GM19238 (cell line): ENCODE results near the gene ST3GAL3.

Experiments
- DNase-seq: peaks from one replicate; pipeline ENCODE4 v3.0.0; 2011; ENCODE audit warnings: low spot score; ENCODE audit not compliant: insufficient read length

ST3GAL3 gene

DNA sequence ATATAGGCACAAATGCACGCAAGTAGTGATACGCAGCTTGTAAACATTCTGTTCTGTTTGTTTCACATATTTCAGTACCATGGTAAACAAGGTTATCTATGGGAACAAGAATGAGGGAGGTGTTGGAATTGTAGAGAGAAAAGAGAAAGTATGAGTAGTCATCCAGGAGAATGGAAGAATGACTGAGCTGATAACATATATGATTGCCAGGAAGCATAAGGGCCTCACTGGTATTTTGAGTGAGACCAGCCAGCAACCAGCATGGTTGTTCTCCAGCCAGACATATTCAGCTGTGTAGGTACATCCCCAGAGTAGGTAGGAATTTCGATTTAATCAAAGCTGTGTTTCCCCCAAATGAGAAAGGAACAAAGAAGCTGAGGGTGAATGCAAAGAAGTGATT, 167.4 kb downstream of the ST3GAL3 start:
- no peak for DNase-seq

GRCh38 chr1:43875331-43875730, 168.0 kb downstream of the ST3GAL3 start:
- no peak for DNase-seq

DNA sequence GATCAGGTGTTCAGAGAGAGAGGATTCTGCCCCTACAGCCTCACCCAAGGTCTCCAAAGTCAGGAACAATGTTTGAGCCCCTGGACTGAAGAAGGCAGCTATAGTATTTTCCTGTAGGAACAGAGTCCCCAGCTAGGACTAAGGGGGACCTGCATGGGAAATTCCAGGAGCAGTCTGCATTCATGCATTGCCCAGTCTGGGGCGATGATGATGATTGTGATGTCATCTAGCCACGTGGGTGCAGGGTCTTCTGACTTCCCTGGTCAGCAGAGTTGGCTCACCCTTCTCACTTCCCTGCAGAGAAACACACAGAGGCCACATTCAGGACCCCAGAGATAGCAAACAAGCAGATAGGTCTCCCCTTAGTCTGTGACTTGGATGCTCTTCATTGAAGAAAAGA, 169.8 kb downstream of the ST3GAL3 start:
- DNase-seq = no peak

- DNase-seq = no peak
Measured at GRCh38 chr1:43878440-43878839, 171.1 kb downstream of the ST3GAL3 start.

DNA sequence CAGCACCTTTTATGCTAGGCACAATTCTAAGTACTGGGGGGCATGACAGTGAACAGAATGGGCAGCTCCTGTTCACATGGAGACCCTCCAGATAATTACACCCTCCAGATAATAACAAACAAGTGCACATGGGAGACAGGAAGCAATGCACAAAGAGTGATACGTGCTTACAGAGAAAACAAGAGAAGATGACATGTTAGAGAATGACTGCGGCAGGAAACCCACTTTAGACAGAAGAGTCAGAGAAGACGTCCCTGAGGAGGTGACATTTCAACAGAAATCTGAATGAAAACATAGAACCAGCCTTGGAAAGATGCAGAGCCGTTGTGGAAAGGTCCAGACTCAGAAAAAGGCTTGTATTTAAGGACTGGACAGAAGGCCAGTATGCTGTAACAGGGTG, 171.5 kb downstream of the ST3GAL3 start:
- no peak for DNase-seq

- no peak for DNase-seq
Measured at GRCh38 chr1:43879414-43879813, 172.1 kb downstream of the ST3GAL3 start.

GRCh38 chr1:43879996-43880395, 172.7 kb downstream of the ST3GAL3 start:
- DNase-seq = no peak

- DNase-seq = no peak
Measured at GRCh38 chr1:43880604-43881003, 173.3 kb downstream of the ST3GAL3 start.

- no peak for DNase-seq
Measured at GRCh38 chr1:43881415-43881814, 174.1 kb downstream of the ST3GAL3 start.

DNA sequence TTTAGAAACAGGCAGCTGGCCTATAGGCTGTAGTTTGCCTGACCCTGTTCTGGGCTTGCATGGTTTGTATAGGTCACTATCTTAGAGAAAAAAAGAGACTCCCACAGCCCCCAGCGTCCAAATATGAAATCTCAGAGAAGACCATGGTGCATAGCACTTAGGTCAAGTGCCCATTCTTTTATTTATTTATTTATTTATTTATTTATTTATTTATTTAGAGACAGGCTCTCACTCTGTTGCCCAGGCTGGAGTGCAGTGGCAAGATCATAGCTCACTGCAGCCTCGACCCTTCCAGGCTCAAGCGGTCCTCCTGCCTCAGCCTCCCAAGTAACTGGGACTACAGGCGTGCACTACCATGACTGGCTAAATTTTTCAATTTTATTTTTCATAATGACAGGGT, 175.4 kb downstream of the ST3GAL3 start:
- DNase-seq = no peak

DNA sequence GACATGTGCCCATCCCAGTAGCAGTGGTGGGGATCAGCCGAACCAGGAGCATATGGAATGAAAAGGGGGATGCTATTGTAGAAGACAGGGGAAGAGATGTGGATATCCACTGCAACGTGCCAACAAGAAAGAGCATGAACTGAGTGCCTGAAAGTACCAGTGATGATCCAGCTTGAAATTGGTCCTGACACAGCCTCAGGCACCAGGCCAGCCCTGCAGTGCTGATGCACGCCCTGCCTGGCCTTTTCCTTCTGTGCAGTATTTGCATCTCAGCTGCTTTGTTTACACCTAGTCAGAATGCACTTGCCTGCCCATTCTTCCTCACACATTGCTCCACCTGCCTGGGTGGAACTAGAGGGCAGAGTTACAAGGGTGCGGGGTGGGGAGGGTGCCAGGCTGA, 176.0 kb downstream of the ST3GAL3 start:
- no peak for DNase-seq

GRCh38 chr1:43885279-43885801, 178.0 kb downstream of the ST3GAL3 start:
- DNase-seq = no peak

DNA sequence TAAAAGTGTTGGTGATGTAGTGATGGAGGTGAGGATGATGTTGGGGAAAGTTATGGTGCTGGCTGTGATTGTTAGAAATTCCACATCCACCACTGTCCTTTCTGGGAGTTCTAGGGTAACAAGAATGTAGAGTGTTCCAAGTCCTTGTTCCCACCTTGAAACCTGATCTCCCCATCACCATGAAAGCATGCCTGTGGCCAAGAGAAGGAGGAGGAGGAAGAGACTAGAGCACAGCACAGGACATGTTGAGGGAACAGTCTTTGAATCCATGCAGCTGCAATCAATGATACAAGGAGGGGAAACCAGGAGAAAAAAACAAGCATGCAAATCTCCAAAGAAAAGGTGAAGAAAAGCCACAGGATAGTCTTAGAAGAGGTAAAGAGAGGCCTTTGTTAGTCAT, 180.4 kb downstream of the ST3GAL3 start:
- no peak for DNase-seq

DNA sequence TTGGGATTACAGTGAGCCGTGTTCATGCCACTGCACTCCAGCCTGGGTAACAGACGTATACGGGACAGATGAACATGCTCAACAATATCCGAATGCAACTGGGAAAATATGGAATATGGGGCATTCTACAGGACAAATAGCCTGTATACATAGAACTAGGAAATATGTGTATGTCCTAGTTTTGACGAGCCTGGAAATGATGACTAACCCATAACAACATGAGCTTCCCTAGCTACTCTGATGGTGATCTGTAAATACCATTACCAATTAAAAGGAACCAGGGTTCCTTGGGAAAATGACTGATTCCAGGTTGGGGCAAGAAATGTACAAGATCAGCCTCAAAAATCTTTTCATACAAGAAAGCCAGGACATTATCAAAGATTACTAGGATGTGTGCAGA, 183.5 kb downstream of the ST3GAL3 start:
- no peak for DNase-seq

- DNase-seq = no peak
Measured at GRCh38 chr1:43893006-43893405, 185.7 kb downstream of the ST3GAL3 start.

GRCh38 chr1:43898981-43899380, 191.6 kb downstream of the ST3GAL3 start:
- DNase-seq = no peak

DNA sequence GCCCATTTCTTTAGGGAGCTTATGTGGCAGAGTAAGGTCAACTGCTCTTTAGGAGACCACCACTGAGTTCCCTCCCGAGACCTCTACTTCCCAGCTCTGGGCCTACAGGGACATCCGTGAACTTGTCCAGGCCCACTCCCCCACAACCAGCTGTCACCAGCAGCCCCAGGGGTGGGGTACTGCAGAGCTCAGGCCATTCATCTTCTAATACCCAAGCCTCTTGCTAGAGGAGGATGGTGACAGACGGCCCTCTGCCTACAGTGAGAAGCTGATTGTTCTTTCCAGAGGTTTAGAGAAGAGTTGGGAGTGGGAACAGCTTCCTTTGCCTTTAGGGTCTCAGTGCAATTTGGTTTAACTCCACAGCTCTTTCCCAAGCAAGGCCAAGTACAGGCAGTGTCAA, 193.1 kb downstream of the ST3GAL3 start:
- no peak for DNase-seq

DNA sequence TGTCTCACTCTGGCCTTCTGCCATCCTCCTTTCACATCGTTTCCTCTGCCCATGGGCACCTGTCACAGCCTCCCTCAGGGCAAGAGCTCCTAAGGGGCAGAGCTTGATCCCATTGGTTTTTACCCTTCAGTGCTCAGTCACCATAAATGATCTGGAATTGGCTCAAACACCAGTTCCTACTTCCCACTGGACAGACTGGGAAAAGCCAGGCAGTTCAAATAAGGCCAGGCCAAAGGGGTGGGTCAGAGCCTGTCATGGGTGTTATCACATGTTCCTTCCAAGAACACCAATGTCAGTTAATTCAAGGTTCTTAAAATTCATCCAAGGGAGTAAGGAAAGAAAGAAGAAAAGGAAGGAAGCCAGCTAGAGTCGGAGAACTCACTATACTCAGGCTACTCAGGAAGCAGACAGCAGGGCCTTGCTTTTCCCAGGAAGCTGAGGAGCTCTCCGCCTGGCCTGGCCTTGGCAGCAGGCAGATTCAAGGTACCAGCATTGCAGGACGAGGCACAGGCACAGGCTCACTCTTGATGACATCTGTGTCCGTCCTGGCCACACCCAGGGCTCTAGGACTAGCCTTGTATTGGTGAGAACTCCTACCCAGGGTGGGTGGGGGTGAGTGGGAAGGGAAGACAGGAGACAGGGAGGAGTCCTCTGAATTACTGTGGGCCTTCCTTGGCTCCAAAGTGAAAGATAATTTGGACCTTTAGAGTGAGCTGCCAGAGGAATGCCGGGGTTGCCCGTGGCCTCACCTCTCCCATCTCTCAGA, 194.0 kb downstream of the ST3GAL3 start:
- no peak for DNase-seq

- no peak for DNase-seq
Measured at GRCh38 chr1:43902058-43902831, 194.9 kb downstream of the ST3GAL3 start.

DNA sequence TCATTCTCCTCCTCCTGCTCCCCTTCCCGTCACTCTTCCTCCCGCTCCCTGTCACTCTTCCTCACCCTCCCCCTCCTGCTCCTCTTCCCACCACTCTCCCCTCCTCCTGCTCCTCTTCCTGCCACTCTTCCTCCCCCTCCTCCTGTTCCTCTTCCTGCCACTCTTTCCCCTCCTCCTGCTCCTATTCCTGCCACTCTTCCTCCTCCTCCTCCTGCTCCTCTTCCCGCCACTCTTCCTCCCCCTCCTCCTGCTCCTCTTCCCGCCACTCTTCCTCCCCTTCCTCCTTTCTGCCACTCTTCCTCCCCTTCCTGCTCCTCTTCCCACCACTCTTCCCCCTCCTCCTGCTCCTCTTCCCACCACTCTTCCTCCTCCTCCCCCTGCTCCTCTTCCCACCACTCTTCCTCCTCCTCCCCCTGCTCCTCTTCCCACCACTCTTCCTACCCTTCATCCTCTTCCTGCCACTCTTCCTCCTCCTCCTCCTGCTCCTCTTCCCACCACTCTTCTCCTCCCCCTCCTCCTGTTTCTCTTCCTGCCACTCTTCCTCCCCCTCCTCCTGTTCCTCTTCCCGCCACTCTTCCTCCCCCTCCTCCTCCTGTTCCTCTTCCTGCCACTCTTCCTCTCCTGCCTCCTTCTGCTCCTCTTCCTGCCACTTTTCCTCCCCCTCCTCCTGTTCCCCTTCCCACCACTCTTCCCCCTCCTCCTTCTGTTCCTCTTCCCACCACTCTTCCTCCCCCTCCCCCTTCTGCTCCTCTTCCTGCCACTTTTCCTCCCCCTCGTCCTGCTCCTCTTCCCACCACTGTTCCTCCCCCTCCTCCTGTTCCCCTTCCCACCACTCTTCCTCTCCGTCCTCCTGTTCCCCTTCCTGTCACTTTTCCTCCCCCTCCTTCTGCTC, 197.6 kb downstream of the ST3GAL3 start:
- DNase-seq = no peak

DNA sequence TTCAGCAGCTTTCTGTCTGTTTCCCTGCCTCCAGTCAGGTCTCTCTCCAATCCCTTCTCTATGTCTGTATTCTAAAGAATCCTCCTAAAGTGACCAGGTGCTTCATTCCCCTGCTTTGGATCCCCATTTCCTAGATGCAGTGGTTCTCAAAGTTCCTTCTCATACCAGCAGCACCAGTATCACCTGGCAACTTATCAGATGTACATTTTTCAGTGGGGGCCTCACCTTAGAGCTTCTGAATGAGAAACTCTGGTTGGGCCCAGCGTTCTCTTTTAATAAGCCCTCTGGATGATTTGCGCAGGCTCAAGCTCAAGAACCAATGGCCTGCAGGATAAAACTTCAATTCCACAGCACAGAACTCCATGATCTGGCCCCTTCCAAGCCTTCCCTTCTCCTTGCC, 200.9 kb downstream of the ST3GAL3 start:
- DNase-seq = no peak

DNA sequence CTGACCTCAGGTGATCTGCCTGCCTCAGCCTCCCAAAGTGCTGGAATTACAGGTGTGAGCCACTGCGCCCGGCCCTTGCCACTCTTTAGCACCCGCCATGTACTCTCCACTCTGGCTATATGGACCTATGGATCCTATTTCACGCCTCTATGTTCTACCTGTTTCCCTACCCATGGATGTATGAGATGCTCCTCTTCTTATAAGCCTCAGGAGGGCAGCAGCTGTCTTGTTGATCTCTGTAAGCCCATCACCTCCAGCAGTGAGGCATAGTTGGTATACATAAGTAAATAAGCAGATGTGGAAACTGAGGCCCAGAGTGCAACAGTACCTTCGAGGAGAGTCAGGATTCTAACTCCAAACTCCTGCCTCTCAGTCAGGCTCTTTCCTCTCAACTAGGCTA, 201.5 kb downstream of the ST3GAL3 start:
- no peak for DNase-seq
